H1 (cell line): Measurements from ENCODE around the gene VPS9D1. TPM values are rescaled to one million over a fixed set of nuclear protein-coding genes. Genes with fewer than 3 reads are reported as not detected.

Experiments used
- BACH1 ChIP-seq: IDR thresholded peaks from 2 replicates; pipeline ENCODE4 v1.6.1; 2012; ENCODE audit warnings: low read length, improper control_type of control experiment
- CBX8 ChIP-seq: fragments of 300-800, 300-1000 bp; sonication (generic); IDR thresholded peaks from 2 replicates; pipeline ENCODE4 v1.7.1; 2016; ENCODE audit warnings: low read depth, low read length, borderline replicate concordance
- GABPA ChIP-seq: IDR thresholded peaks from 2 replicates; pipeline ENCODE4 v1.6.1; 2011; ENCODE audit warnings: mild to moderate bottlenecking, low read length, moderate library complexity, borderline replicate concordance; ENCODE audit not compliant: insufficient read depth
- GTF2F1 ChIP-seq: IDR thresholded peaks from 2 replicates; pipeline ENCODE4 v1.6.1; 2012; ENCODE audit warnings: low read depth, low read length, improper control_type of control experiment, borderline replicate concordance
- HDAC2 ChIP-seq, 2 experiments: fragments of 300-600 bp in 1 of 2; sonication (generic) in 1 of 2; IDR thresholded peaks; 2 replicates each; pipeline ENCODE4 v1.6.1; 2011 to 2012; ENCODE audit warnings: low read depth in 2 of 2, low read length in 2 of 2, mild to moderate bottlenecking in 2 of 2, moderate library complexity in 2 of 2, borderline replicate concordance in 1 of 2, inconsistent platforms in 1 of 2
- KDM1A ChIP-seq: fragments of 200-600, 300-600 bp; sonication (generic); IDR thresholded peaks from 2 replicates; pipeline ENCODE4 v1.7.1; 2016; ENCODE audit warnings: mild to moderate bottlenecking, low read length, borderline replicate concordance
- KDM5A ChIP-seq: fragments of 200-600 bp; IDR thresholded peaks from 2 replicates; pipeline ENCODE4 v1.7.1; 2012; ENCODE audit warnings: mild to moderate bottlenecking, low read length, inconsistent platforms, mixed read lengths
- MAFK ChIP-seq: IDR thresholded peaks from 2 replicates; pipeline ENCODE4 v1.6.1; 2012; ENCODE audit warnings: low read depth, mild to moderate bottlenecking, improper control_type of control experiment, low read length
- MAX ChIP-seq: IDR thresholded peaks from 2 replicates; pipeline ENCODE4 v1.6.1; 2012; ENCODE audit warnings: inconsistent platforms
- RBBP5 ChIP-seq: IDR thresholded peaks from 2 replicates; pipeline ENCODE4 v1.7.1; 2012; ENCODE audit warnings: low read depth, mild to moderate bottlenecking, inconsistent platforms, low read length, moderate library complexity, borderline replicate concordance
- RNF2 ChIP-seq: fragments of 200-900, 300-1000 bp; sonication (generic); IDR thresholded peaks from 2 replicates; pipeline ENCODE4 v1.7.1; 2016; ENCODE audit warnings: borderline replicate concordance, low read depth, mild to moderate bottlenecking, antibody characterized with exemption, low read length; ENCODE audit not compliant: poor library complexity, severe bottlenecking; ENCODE audit errors: missing control alignments
- RXRA ChIP-seq: IDR thresholded peaks from 2 replicates; pipeline ENCODE4 v1.6.1; 2011; ENCODE audit warnings: low read depth, mild to moderate bottlenecking, low read length, moderate library complexity; ENCODE audit not compliant: insufficient read depth
- SP4 ChIP-seq: IDR thresholded peaks from 2 replicates; pipeline ENCODE4 v1.6.1; 2012; ENCODE audit warnings: low read length, inconsistent platforms
- TAF7 ChIP-seq: optimal IDR thresholded peaks from 2 replicates; pipeline ENCODE3; 2011; ENCODE audit warnings: low read depth, mild to moderate bottlenecking, inconsistent platforms, low read length, moderate library complexity, borderline replicate concordance
- TBP ChIP-seq: IDR thresholded peaks from 2 replicates; pipeline ENCODE4 v1.6.1; 2011; ENCODE audit warnings: low read depth, low read length, improper control_type of control experiment
- TCF12 ChIP-seq: IDR thresholded peaks from 2 replicates; pipeline ENCODE4 v1.6.1; 2011; ENCODE audit warnings: low read depth, mild to moderate bottlenecking, low read length
- polyA plus RNA-seq, 7 experiments: library from polyadenylated mRNA; depleted of rRNA in 3 of 7; stranded (reverse) in 5 of 7; unstranded in 2 of 7; fragments of >200 nt in 5 of 7; fragments of 200-250 nt in 2 of 7; gene quantifications; 1 replicate in 5 of 7; 2 replicates in 1 of 7; 4 replicates in 1 of 7; pipeline versions ENCODE4 v1.2.1 to v1.2.3, GENCODE V29; 2011 to 2013; ENCODE audit warnings: missing spikeins in 2 of 7, mixed read lengths in 2 of 7
- total RNA-seq: library from RNA; stranded (reverse); fragmentation: NEBNext Ultra II Directional; extraction: Animal tissue kit (Norgen Biotek cat#: 25700); gene quantifications from 2 replicates; pipeline ENCODE4 v1.2.1, GENCODE V29; 2021
- TF ChIP-seq, protein P1 (sequence below), 3 experiments: IDR thresholded peaks; 1 replicate in 2 of 3; 2 replicates in 1 of 3; pipeline versions ENCODE4 v1.5.1 to v1.6.1; 2011; ENCODE audit warnings: low read length in 3 of 3, mild to moderate bottlenecking in 3 of 3, inconsistent platforms in 2 of 3, low read depth in 1 of 3, moderate library complexity in 1 of 3; ENCODE audit not compliant: insufficient read depth in 1 of 3; ENCODE audit errors: control extremely low read depth in 1 of 3
- TF ChIP-seq, protein P2 (sequence below): IDR thresholded peaks from 2 replicates; pipeline ENCODE4 v1.6.1; 2011; ENCODE audit warnings: low read length, improper control_type of control experiment

VPS9D1 gene
- total and polyA plus RNA-seq, 2 of the 8 experiments (the other 6 are each of a cell fraction or from before 2014, with no cell fraction given), result 2.9 to 5.4 TPM

DNA sequence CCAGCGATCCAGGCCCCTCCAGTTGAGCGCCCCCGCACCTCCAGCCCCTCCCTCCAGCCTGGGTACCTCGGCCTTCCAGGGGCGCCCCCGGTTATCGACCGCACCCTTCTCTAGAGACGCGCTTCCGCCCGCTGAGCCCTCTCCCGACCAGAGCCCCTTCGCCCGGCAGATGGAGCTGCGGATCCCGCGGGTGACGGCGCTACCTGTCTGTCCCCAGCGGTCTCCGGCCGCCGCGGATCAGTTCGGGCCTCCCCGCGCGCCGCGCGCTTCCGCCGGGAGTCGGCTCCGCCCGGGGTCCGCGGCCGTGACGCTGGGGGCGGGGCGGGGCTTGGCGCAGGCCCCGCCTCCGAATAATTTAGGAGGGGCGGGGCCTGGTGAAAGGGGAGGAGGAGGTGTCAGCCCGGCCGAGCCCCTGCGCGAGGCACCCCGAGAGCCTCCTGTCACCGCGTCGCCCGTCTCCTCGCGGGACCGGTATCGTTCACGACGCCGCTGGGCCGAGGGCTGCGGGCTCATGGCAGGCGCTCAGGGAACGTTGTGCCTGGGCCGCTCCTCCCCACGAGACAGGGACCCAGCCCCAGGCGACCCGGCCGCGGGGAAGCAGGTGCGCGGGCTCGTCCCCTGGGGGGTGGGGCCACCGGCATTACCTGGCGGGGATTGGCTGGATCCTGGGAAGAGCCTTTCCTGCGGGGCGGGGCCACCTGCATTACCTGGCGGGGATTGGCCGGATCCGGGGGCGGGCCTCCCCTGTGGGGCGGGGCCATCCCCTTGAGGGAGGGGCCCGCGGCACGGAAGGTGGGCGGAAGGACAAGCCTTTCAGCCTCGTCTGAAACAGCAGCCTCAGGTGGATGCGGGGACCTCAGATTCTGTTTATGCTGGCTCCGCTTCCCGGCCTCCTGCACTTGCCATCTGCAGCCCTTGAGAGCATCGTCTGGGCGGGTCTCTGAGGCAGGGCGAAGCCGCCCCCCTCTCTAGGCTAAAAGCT, 19.0 kb downstream of the VPS9D1 start, which contains the start of gene SPATA2L (continued):
- TF ChIP-seq, protein P1, sequence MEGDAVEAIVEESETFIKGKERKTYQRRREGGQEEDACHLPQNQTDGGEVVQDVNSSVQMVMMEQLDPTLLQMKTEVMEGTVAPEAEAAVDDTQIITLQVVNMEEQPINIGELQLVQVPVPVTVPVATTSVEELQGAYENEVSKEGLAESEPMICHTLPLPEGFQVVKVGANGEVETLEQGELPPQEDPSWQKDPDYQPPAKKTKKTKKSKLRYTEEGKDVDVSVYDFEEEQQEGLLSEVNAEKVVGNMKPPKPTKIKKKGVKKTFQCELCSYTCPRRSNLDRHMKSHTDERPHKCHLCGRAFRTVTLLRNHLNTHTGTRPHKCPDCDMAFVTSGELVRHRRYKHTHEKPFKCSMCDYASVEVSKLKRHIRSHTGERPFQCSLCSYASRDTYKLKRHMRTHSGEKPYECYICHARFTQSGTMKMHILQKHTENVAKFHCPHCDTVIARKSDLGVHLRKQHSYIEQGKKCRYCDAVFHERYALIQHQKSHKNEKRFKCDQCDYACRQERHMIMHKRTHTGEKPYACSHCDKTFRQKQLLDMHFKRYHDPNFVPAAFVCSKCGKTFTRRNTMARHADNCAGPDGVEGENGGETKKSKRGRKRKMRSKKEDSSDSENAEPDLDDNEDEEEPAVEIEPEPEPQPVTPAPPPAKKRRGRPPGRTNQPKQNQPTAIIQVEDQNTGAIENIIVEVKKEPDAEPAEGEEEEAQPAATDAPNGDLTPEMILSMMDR (IDR thresholded peaks at IDR 0.05; ENCODE audit: control extremely low read depth in 1 of 3, insufficient read depth in 1 of 3, low read depth in 1 of 3, low read length in 3 of 3), result peak; percentile 12 to 39 (median 22)
- TF ChIP-seq RBBP5, result 0 out of 2 replicates have a peak, but pooled peaks have one; percentile 0
- TF ChIP-seq MAFK, result no peak
- peak; percentile 67 for TF ChIP-seq MAX
- peak; percentile 21 for TF ChIP-seq RNF2
- peak; percentile 18 for TF ChIP-seq TAF7
- no peak for TF ChIP-seq KDM1A
- TF ChIP-seq SP4, result no peak; the same call in 1 of the 2 replicates
- no peak for TF ChIP-seq CBX8
- no peak for TF ChIP-seq RXRA
- TF ChIP-seq TCF12, result no peak
- TF ChIP-seq GTF2F1, result no peak
- TF ChIP-seq, protein P2, sequence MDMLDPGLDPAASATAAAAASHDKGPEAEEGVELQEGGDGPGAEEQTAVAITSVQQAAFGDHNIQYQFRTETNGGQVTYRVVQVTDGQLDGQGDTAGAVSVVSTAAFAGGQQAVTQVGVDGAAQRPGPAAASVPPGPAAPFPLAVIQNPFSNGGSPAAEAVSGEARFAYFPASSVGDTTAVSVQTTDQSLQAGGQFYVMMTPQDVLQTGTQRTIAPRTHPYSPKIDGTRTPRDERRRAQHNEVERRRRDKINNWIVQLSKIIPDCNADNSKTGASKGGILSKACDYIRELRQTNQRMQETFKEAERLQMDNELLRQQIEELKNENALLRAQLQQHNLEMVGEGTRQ, result no peak
- no peak for TF ChIP-seq KDM5A
- TF ChIP-seq BACH1, result 0 out of 2 replicates have a peak, but pooled peaks have one; percentile 9
- TF ChIP-seq HDAC2 (IDR thresholded peaks at IDR 0.05; ENCODE audit: borderline replicate concordance in 1 of 2, low read depth in 2 of 2, low read length in 2 of 2), result peak in 1 of 2 experiments; percentile 36; a peak in 1 of 4 replicates
- peak; percentile 64 for TF ChIP-seq TBP
- TF ChIP-seq GABPA, result no peak
